Ectodermal cell (in vitro differentiated cells): Measurements from ENCODE around the gene AUTS2.

ENCODE experiments used
- H3K27ac ChIP-seq: 2 replicates; pipeline ENCODE4 v1.7.0; 2013; ENCODE audit warnings: mild to moderate bottlenecking, low read depth, low read length; ENCODE audit not compliant: insufficient read depth, poor library complexity, severe bottlenecking
- H3K27me3 ChIP-seq: 2 replicates; pipeline ENCODE4 v1.7.0; 2013; ENCODE audit warnings: mild to moderate bottlenecking, low read length; ENCODE audit not compliant: insufficient read depth, control insufficient read depth, poor library complexity, severe bottlenecking
- H3K36me3 ChIP-seq: one replicate; pipeline ENCODE4 v1.7.0; 2013; ENCODE audit warnings: low read length; ENCODE audit not compliant: control insufficient read depth, insufficient read depth
- H3K4me1 ChIP-seq: one replicate; pipeline ENCODE4 v1.7.0; 2013; ENCODE audit warnings: low read length; ENCODE audit not compliant: control insufficient read depth, insufficient read depth
- H3K4me3 ChIP-seq: 2 replicates; pipeline ENCODE4 v1.7.0; 2013; ENCODE audit warnings: low read depth, low read length, control low read depth; ENCODE audit not compliant: insufficient read depth
- H3K9me3 ChIP-seq: 2 replicates; pipeline ENCODE4 v1.7.0; 2013; ENCODE audit warnings: mild to moderate bottlenecking, low read length, moderate library complexity; ENCODE audit not compliant: control insufficient read depth
- WGBS, 2 experiments: methylation state at CpG; one replicate each; pipeline ENCODE4 v1.1.7; 2013; ENCODE audit warnings: missing lambda C conversion rate in 2 of 2; 5-methylcytosine and 5-hydroxymethylcytosine counted together

AUTS2 gene

GRCh38 chr7:70455925-70456324 lies 857.6 kb downstream of the AUTS2 start:
- H3K36me3 ChIP-seq, result no peaks in the 10 kb centered on the region
- 91 to 96% methylated on average over 2 of the region's 2 CpGs for WGBS, 2 experiments

DNA sequence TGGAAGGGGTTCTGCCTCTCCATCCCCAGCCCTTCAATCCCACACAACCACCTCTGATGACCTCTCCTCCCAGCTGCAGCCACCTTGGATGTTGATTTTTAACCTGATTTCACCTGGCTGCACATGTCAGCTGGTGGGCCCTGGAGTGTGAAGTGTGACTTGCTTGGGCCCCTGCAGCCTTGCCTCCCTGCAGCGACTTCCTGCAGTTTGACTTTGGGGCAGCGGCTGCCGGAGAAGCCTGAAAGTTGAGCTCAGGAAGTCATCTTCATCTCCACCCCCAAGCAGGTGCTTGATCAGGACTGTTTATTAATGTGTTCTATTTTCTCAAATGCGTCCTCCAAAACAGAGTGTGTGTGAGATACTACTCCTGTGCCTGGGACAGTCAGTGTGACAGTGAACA lies 858.4 kb downstream of the AUTS2 start:
- Histone ChIP-seq H3K4me1 (peaks cover 22% of the 10 kb centered on the region), H3K36me3 (no peaks in the 10 kb centered on the region), H3K4me3 (no peak overlapping the region), H3K27me3 (no peaks in the 10 kb centered on the region), H3K27ac (no peak overlapping the region), H3K9me3 (no peaks in the 10 kb centered on the region)
- WGBS, 2 experiments, result 94 to 97% methylated on average over 4 of the region's 4 CpGs

More at GRCh38 chr7:70455925-70456324, 857.6 kb downstream of the AUTS2 start:
- Histone ChIP-seq H3K27ac (no peak overlapping the region), H3K4me3 (no peak overlapping the region), H3K9me3 (no peaks in the 10 kb centered on the region), H3K4me1 (peaks cover 22% of the 10 kb centered on the region), H3K27me3 (no peaks in the 10 kb centered on the region)

DNA sequence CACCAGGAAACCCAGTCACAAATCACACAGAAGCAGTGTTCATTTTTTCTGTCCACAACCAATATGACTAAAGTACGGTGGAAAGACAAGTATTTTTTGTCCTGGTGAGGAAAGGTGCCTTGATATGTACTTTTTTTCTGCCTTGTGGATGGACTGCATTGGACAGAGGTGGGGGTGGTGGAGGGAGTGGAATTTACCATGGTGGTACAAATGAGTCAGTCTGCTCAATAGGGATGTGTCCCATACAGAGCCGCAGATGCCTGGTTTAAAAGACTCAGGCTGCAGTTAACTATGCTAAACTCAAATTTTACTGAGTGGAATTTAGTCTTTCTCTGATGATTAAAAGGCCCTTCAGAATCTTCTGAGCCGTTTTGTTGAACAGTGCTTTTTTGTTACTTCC lies 859.2 kb downstream of the AUTS2 start:
- Histone ChIP-seq H3K27me3 (no peaks in the 10 kb centered on the region), H3K4me1 (peaks cover 22% of the 10 kb centered on the region), H3K9me3 (no peaks in the 10 kb centered on the region), H3K27ac (peak overlapping the region; percentile 26), H3K36me3 (no peaks in the 10 kb centered on the region), H3K4me3 (no peak overlapping the region)
- WGBS, 2 experiments, result 84% methylated on average over 3 of the region's 3 CpGs

GRCh38 chr7:70457883-70458680 lies 859.8 kb downstream of the AUTS2 start:
- no peaks in the 10 kb centered on the region for H3K36me3 ChIP-seq
- H3K27ac ChIP-seq, result peak overlapping the region; percentile 63
- no peak overlapping the region for H3K4me3 ChIP-seq
- WGBS, 2 experiments, result 66 to 71% methylated on average over 7 to 8 of the region's 8 CpGs
- no peaks in the 10 kb centered on the region for H3K27me3 ChIP-seq
- H3K4me1 ChIP-seq, result peaks cover 22% of the 10 kb centered on the region
- no peaks in the 10 kb centered on the region for H3K9me3 ChIP-seq

DNA sequence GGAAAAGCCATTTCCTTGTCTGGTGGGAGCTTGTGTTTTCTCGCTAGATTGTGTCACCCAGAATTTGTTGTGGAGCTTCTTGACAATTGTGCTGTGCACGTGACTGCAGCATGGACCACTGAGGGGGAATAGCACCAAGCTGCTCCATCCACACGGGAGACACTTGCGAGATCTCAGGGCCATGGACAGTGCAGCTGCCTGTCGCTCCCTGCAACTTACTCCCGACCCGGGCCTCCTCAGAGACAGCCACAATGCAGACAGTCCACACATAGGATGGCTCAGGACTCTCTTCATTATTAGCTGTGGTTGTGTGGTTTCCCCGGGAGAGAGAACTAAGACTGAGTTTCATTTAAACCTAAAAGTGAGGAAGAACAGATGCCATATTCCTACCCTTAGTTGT lies 860.5 kb downstream of the AUTS2 start:
- WGBS, 2 experiments, result 90% methylated on average over 7 to 8 of the region's 8 CpGs
- H3K27ac ChIP-seq, result no peak overlapping the region
- H3K4me1 ChIP-seq, result peaks cover 22% of the 10 kb centered on the region
- no peak overlapping the region for H3K4me3 ChIP-seq
- H3K27me3 ChIP-seq, result no peaks in the 10 kb centered on the region
- H3K36me3 ChIP-seq, result no peaks in the 10 kb centered on the region
- no peaks in the 10 kb centered on the region for H3K9me3 ChIP-seq

DNA sequence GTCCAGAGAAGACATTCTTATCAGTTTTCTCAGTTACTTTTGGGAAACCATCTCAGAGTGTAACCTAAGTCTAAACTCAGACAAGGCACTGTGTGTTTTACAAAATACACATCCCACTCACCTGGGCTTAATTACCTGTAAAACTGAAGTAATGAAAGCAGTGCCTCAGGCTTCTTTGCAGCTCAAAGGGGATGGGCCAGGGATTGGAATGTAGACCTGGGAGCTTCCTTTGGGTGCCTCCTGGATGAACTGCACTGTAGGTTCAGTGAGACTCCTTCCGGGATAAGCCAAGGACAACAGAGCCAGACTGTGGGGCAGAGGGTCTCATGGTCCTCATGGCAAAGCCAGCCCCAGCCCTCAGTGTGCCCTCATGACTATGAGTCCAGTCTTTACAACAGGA lies 861.3 kb downstream of the AUTS2 start:
- no peak overlapping the region for H3K27ac ChIP-seq
- no peaks in the 10 kb centered on the region for H3K27me3 ChIP-seq
- no peaks in the 10 kb centered on the region for H3K9me3 ChIP-seq
- 96 to 100% methylated on average over 1 of the region's 1 CpG for WGBS, 2 experiments
- no peaks in the 10 kb centered on the region for H3K36me3 ChIP-seq
- peaks cover 22% of the 10 kb centered on the region for H3K4me1 ChIP-seq
- H3K4me3 ChIP-seq, result no peak overlapping the region

DNA sequence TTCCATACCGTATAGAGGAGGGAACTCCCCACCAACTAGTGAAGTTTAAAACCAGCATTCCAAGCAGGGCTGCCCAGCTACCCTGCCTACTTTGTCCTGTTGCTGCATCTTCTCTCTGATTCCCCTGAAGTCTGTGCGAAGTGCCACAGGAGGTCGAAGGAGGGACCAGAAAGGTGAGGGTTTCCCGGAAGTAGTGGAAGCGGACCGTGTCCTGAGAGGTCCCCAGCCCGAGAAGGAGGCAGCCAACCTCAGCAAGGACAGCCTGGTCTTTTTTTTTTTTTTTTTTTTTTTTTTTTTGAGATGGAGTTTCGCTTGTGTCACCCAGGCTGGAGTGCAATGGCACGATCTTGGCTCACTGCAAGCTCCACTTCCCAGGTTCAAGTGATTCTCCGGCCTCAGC lies 861.8 kb downstream of the AUTS2 start:
- no peak overlapping the region for H3K4me3 ChIP-seq
- no peaks in the 10 kb centered on the region for H3K27me3 ChIP-seq
- H3K4me1 ChIP-seq, result peaks cover 22% of the 10 kb centered on the region
- H3K9me3 ChIP-seq, result no peaks in the 10 kb centered on the region
- no peaks in the 10 kb centered on the region for H3K36me3 ChIP-seq
- no peak overlapping the region for H3K27ac ChIP-seq
- 95% methylated on average over 10 of the region's 10 CpGs for WGBS, 2 experiments

DNA sequence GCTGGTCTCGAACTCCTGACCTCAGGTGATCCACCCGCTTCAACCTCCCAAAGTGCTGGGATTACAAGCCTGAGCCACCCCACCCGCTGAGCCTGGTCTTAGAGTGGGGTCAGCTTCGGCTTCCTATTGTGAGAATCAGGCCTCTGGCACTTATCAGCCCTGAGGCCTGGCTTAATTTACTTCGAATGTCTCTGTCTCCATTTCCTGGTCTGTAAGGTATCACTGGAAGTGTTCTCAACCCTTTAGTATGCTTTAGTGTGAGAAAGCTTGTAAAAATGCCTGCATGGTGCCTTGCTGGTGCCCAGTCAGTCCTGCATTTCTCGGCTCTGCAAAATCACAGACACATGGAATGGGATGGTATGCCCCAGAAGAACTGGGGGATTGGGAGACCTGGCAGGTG lies 862.3 kb downstream of the AUTS2 start:
- H3K9me3 ChIP-seq, result no peaks in the 10 kb centered on the region
- H3K4me3 ChIP-seq, result no peak overlapping the region
- no peaks in the 10 kb centered on the region for H3K27me3 ChIP-seq
- 92 to 96% methylated on average over 6 of the region's 6 CpGs for WGBS, 2 experiments
- peaks cover 22% of the 10 kb centered on the region for H3K4me1 ChIP-seq
- no peak overlapping the region for H3K27ac ChIP-seq
- H3K36me3 ChIP-seq, result no peaks in the 10 kb centered on the region

DNA sequence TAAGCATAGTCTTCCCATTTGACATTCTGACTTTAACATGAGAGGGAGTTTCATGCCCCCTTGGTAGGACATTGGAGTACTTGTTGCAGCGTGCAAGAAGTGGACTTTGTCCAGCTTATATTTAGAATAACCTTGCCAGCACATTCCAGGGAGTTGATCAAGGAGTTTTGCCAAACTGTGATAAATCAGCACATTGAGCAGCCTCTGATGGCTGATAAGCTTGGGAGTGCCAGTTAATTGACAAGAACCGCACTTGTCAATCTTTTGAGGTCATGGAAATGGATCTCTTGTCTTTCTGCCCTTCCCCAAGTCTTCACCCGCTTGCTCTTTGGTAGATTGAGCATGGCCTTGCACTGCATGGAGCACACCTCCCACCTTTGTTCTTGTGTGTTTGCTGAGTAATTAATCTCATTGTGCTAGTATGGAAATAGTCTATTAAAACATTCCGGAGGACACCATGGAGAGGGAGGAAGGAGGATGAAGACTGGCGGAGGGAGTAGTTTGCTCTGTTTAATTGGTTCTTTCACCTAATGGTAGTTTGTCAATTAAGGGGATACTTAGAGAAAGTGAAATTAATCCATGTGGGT lies 865.2 kb downstream of the AUTS2 start:
- WGBS, 2 experiments, result 90 to 92% methylated on average over 5 of the region's 5 CpGs
- Histone ChIP-seq H3K27me3 (no peaks in the 10 kb centered on the region), H3K9me3 (no peaks in the 10 kb centered on the region), H3K4me1 (peaks cover 12% of the 10 kb centered on the region), H3K27ac (no peak overlapping the region), H3K4me3 (no peak overlapping the region), H3K36me3 (no peaks in the 10 kb centered on the region)

GRCh38 chr7:70466725-70467364 lies 868.6 kb downstream of the AUTS2 start:
- Histone ChIP-seq H3K36me3 (no peaks in the 10 kb centered on the region), H3K4me3 (no peak overlapping the region)
- WGBS, 2 experiments, result 93 to 94% methylated on average over 4 to 5 of the region's 5 CpGs

More at GRCh38 chr7:70466725-70467364, 868.6 kb downstream of the AUTS2 start:
- no peak overlapping the region for H3K27ac ChIP-seq
- H3K9me3 ChIP-seq, result no peaks in the 10 kb centered on the region
- H3K4me1 ChIP-seq, result peaks cover 8% of the 10 kb centered on the region
- H3K27me3 ChIP-seq, result no peaks in the 10 kb centered on the region
